Kidney (tissue), 14 donors: ENCODE measurements around the gene KCNJ14. TPM values are rescaled to one million over a fixed set of nuclear protein-coding genes. Genes with fewer than 3 reads are reported as not detected.
A peak's percentile ranks its signal among the peaks of the same experiment; 100 is the strongest.

Experiments used
- DNase-seq, 5 donors: peaks; one replicate each; pipeline ENCODE4 v3.0.0-alpha.2; 2013 to 2020
- FAIRE-seq: peaks from 2 replicates; lab custom pipeline; 2012; peaks lifted over from hg19 to GRCh38; lab: Jason Lieb, UNC
- H3K27ac ChIP-seq, 2 donors: one replicate each; pipeline ENCODE4 v1.7.0; 2013; ENCODE audit warnings: low read depth in 2 of 2, low read length in 2 of 2, inconsistent platforms in 1 of 2
- H3K27me3 ChIP-seq: one replicate; pipeline ENCODE4 v1.7.1; 2013; ENCODE audit warnings: low read length, inconsistent platforms; ENCODE audit not compliant: control insufficient read depth, insufficient read depth
- H3K36me3 ChIP-seq, 3 donors: one replicate each; pipeline versions ENCODE4 v1.7.0 to v1.7.1; 2013; ENCODE audit warnings: low read length in 3 of 3, control low read depth in 1 of 3, inconsistent platforms in 1 of 3; ENCODE audit not compliant: insufficient read depth in 3 of 3, control insufficient read depth in 2 of 3
- H3K4me1 ChIP-seq, 3 donors: one replicate each; pipeline versions ENCODE4 v1.7.0 to v1.7.1; 2013; ENCODE audit warnings: low read length in 3 of 3, inconsistent platforms in 1 of 3, low read depth in 1 of 3; ENCODE audit not compliant: control insufficient read depth in 2 of 3, insufficient read depth in 2 of 3
- H3K4me3 ChIP-seq, 3 donors: one replicate each; pipeline versions ENCODE4 v1.7.0 to v1.8.1; 2013; ENCODE audit warnings: low read length in 3 of 3, control low read depth in 1 of 3, inconsistent platforms in 1 of 3
- H3K9ac ChIP-seq, 3 donors: one replicate each; pipeline versions ENCODE4 v1.7.0 to v1.7.1; 2013; ENCODE audit warnings: low read length in 3 of 3, control low read depth in 1 of 3, inconsistent platforms in 1 of 3
- H3K9me3 ChIP-seq, 3 donors: one replicate each; pipeline versions ENCODE4 v1.7.0 to v1.7.1; 2013; ENCODE audit warnings: low read length in 3 of 3, control low read depth in 1 of 3, inconsistent platforms in 1 of 3; ENCODE audit not compliant: control insufficient read depth in 2 of 3, insufficient read depth in 1 of 3
- CTCF ChIP-seq: IDR thresholded peaks from 3 replicates; pipeline ENCODE4 v1.5.1; 2012; ENCODE audit warnings: mild to moderate bottlenecking, moderate library complexity, borderline replicate concordance; ENCODE audit not compliant: insufficient read depth; ENCODE audit errors: extremely low read depth
- intact Hi-C: fragments of 100-400 bp; cut with DNase I; formaldehyde crosslinking; loops from one replicate; pipeline ENCODE4 v1.11.1; 2022
- polyA plus RNA-seq: library from polyadenylated mRNA; stranded (reverse); fragments of 350-450 nt; fragmentation: Illumina TruSeq; extraction: RNeasy Lipid Tissue Mini Kit (QIAGEN cat#74804); gene quantifications from one replicate; pipeline ENCODE4 v1.2.3, GENCODE V29; 2014; ENCODE audit warnings: low read depth, low replicate concordance; ENCODE audit not compliant: insufficient read depth
- total RNA-seq: library from RNA; stranded (reverse); fragmentation: NEBNext Ultra II Directional; extraction: Animal tissue kit (Norgen Biotek cat#: 25700); gene quantifications from one replicate; pipeline ENCODE4 v1.2.1, GENCODE V29; 2021
- donor health status: control.
- donor health status: control.
- donor health status: control.
- donor health status: control.
- donor health status: control.
- donor health status: DM: yes; HTN: yes; CAD: no.
- donor health status: Normal renal cell carcinoma (clear cell type).

The KCNJ14 gene
- total and polyA plus RNA-seq, 2 donors from 2014 or later = 0.28 to 1.0 TPM

- TF ChIP-seq CTCF = no peak
- no peak for FAIRE-seq
- Histone ChIP-seq H3K9me3 (no peaks in the 10 kb centered on the region), H3K27me3 (no peaks in the 10 kb centered on the region), H3K27ac (no peak overlapping the region), H3K4me3 (no peak overlapping the region), H3K36me3 (peaks cover 0 to 5% (median 1%) of the 10 kb centered on the region in 3 donors), H3K9ac (no peak overlapping the region), H3K4me1 (peaks cover 0 to 6% (median 0%) of the 10 kb centered on the region in 3 donors)
- intact Hi-C loops = loop anchor here (10.0 kb wide), 1 partner anchor 103 kb away; no protein-coding TSS in a partner anchor
- DNase-seq = no peak
These were observed 26.7 kb downstream of the KCNJ14 start for GRCh38 chr19:48481846-48482639.

GRCh38 chr19:48483301-48483700, 27.9 kb downstream of the KCNJ14 start:
- H3K36me3 ChIP-seq = peaks cover 0 to 4% (median 0%) of the 10 kb centered on the region in 3 donors
- FAIRE-seq (no peak), DNase-seq (peak in 1 of 5 donors; percentile 63)
- H3K9me3 ChIP-seq = no peaks in the 10 kb centered on the region
- no peak overlapping the region for H3K4me3 ChIP-seq
- H3K27me3 ChIP-seq = no peaks in the 10 kb centered on the region
- H3K4me1 ChIP-seq = peaks cover 0 to 9% (median 0%) of the 10 kb centered on the region in 3 donors
- H3K27ac ChIP-seq = no peak overlapping the region
- no peak for TF ChIP-seq CTCF
- no peak overlapping the region for H3K9ac ChIP-seq
- intact Hi-C loops = loop anchor here (10.0 kb wide), 1 partner anchor 102 kb away; no protein-coding TSS in a partner anchor

GRCh38 chr19:48484247-48484893, 29.0 kb downstream of the KCNJ14 start:
- Histone ChIP-seq H3K9me3 (no peaks in the 10 kb centered on the region), H3K27me3 (no peaks in the 10 kb centered on the region), H3K27ac (no peak overlapping the region), H3K4me3 (no peak overlapping the region), H3K4me1 (peaks cover 0 to 9% (median 0%) of the 10 kb centered on the region in 3 donors), H3K36me3 (peaks cover 0 to 2% (median 0%) of the 10 kb centered on the region in 3 donors), H3K9ac (no peak overlapping the region)
- intact Hi-C loops = loop anchor here (10.0 kb wide), 1 partner anchor 100 kb away; no protein-coding TSS in a partner anchor
- DNase-seq (no peak), FAIRE-seq (no peak)
- no peak for TF ChIP-seq CTCF
